Breast epithelium (tissue), 3 donors: ENCODE results near the gene FAM111A.

Experiments used
- CTCF ChIP-seq, 3 donors: fragments of 450-650 bp; IDR thresholded peaks; one replicate each; pipeline ENCODE4 v1.5.1; 2016 to 2017; ENCODE audit warnings: antibody characterized with exemption in 3 of 3, mild to moderate bottlenecking in 3 of 3, moderate library complexity in 3 of 3
- POLR2A ChIP-seq: fragments of 450-650 bp; IDR thresholded peaks from one replicate; pipeline ENCODE4 v1.6.1; 2016; ENCODE audit warnings: antibody characterized with exemption, mild to moderate bottlenecking, moderate library complexity
- POLR2AphosphoS5 ChIP-seq, 3 donors: sonication (generic); formaldehyde crosslinking; IDR thresholded peaks; one replicate each; pipeline ENCODE4 v1.6.1; 2017; ENCODE audit warnings: antibody characterized with exemption in 3 of 3

GRCh38 chr11:59200423-59200746 lies 57.7 kb downstream of the FAM111A start:
- TF ChIP-seq POLR2A (no peak), CTCF (IDR thresholded peaks at IDR 0.05) (no peak), POLR2AphosphoS5 (IDR thresholded peaks at IDR 0.05) (no peak)
